Coronary artery (tissue), 2 donors: Measurements from ENCODE around the gene BICC1.
A peak's percentile ranks its signal among the peaks of the same experiment; 100 is the strongest.

ENCODE experiments used
- DNase-seq: peaks from one replicate; pipeline ENCODE4 v3.0.0-alpha.2; 2017; ENCODE audit warnings: low spot score
- H3K27ac ChIP-seq, 2 donors: fragments of 200-600 bp; sonication (generic); one replicate each; pipeline ENCODE4 v1.5.1; 2016 to 2019
- H3K4me3 ChIP-seq: fragments of 200-600 bp; sonication (generic); 2 replicates; pipeline ENCODE4 v1.5.1; 2016; ENCODE audit warnings: mild to moderate bottlenecking, moderate library complexity
- TF ChIP-seq, protein P1 (sequence below): fragments of 200-600 bp; sonication (generic); IDR thresholded peaks from one replicate; pipeline ENCODE4 v1.5.1; 2019; ENCODE audit warnings: antibody characterized with exemption

Gene BICC1

DNA sequence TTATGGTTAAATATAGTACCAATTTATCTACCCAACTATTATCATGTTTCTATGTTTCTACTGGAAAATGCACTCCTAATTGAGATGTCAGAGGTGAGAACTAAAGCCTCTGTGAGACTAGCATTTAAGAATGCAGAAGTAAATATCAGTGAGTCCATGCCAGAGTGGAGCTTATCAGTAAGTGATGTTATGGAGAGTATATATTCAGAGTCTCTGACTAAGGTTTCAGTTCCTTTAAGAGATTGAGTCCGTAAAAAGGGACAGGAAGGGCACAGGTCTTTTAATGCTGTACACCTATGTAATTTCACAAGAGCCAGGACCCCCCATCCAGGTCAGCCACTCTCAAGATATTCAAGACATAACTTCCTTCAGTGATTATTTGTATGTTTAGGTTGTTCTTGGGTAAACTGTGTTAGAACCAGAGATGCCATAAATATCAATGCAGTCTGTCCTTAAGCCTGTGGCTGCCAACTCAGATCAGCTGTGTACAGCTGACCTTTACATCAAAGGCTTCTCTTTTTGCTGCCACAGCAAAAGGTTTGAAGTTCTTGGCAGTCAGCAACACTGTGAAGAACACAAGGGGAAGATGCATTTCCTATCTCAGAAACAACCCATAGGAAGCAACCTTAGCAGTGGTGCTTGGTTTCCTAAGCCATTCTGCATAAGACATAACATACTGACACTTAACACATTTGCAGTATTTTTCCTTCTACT lies 244.8 kb downstream of the BICC1 start:
- no peak for DNase-seq
- Histone ChIP-seq H3K4me3 (no peak overlapping the region), H3K27ac (peak overlapping the region in 1 of 2 donors; percentile 17)
- TF ChIP-seq, protein P1, sequence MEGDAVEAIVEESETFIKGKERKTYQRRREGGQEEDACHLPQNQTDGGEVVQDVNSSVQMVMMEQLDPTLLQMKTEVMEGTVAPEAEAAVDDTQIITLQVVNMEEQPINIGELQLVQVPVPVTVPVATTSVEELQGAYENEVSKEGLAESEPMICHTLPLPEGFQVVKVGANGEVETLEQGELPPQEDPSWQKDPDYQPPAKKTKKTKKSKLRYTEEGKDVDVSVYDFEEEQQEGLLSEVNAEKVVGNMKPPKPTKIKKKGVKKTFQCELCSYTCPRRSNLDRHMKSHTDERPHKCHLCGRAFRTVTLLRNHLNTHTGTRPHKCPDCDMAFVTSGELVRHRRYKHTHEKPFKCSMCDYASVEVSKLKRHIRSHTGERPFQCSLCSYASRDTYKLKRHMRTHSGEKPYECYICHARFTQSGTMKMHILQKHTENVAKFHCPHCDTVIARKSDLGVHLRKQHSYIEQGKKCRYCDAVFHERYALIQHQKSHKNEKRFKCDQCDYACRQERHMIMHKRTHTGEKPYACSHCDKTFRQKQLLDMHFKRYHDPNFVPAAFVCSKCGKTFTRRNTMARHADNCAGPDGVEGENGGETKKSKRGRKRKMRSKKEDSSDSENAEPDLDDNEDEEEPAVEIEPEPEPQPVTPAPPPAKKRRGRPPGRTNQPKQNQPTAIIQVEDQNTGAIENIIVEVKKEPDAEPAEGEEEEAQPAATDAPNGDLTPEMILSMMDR = no peak

DNA sequence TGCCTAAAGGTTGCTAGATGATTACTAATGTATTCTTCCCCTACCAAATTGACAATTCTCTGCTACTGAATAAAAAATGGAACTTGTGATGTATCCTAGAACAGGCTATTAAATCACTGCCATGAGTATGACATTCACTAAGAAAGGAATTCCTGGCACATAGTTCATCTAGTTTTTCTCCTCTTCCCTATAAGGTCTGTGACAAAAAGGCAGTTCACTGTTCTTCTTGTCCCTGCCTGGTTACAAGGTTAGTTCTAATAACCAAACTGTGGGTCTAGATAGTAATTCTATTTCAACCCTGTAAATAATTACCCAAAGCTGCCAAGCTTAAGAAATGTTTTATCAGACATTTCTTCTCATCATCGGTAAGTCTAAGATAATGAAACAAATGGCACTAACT lies 245.6 kb downstream of the BICC1 start:
- TF ChIP-seq, protein P1 = no peak
- DNase-seq = no peak
- Histone ChIP-seq H3K27ac (peak overlapping the region in 1 of 2 donors; percentile 32), H3K4me3 (no peak overlapping the region)

DNA sequence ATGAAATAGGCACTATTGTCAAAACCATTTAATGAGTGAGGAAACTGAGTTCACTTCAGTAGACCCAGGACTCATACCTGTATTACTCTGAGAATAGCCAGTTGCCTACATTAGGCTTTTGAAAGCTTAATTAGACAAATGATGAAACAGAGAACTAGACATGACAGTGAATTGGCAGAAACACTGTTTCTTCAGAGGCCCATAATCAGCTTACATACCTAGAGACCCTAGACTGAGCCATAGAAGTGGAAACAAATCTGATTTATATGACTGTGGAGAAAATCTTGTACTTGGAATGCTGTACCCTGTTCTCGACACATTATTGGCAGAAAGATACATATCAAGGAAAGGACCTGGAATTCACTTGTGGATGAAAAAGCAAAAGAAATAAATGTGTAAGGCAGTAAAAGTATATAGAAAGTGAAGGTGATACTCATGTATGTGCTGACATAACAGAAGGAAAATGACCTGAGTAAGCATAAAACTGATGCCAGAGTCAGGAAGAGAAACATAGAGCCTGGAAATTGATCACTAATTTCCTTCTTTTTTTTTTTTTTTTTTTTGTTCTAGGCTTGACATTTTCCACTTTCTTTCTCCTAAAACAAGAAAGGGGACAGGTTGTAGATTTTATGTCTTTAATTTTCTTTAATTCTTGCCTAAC lies 251.5 kb downstream of the BICC1 start:
- no peak for DNase-seq
- Histone ChIP-seq H3K27ac (no peak overlapping the region), H3K4me3 (no peak overlapping the region)
- TF ChIP-seq, protein P1 = no peak

DNA sequence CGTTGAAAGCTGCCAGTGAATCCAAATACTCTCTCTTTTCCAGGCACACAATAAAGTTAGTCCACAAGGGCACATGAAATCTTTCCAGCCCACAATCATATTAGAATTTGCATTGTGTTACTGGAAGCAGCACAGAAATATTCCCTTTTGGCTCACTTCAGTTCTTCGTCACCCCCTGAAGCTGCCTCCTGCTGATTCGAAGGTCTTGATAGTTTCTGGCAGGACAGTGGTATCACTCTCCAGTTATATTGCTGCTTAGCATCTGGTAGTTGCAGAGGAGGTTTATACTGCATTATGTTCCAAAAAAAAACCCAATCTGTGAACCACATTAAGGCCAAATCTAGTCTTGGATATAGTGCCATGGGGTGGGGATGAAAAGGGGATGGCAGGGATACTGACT lies 253.2 kb downstream of the BICC1 start:
- no peak overlapping the region for H3K27ac ChIP-seq
- H3K4me3 ChIP-seq = no peak overlapping the region
- DNase-seq = no peak
- TF ChIP-seq, protein P1 = no peak

DNA sequence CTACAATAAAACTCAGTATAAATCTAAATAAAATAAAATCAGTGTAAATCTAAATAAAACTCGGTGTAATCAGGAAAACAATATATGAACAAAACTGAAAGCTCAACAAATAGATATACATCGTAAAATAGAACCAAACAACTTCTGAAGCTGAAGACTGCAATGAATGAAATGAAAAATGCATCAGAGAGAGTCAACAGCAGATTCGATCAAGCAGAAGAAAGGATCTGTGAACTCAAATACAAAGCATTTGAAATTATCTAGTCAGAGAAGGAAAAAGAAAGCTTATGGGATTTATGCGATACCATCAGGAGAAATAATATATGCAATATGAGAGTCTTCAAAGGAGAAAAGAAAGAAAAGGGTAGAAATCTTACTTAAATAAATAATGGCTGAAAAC lies 255.0 kb downstream of the BICC1 start:
- Histone ChIP-seq H3K27ac (no peak overlapping the region), H3K4me3 (no peak overlapping the region)
- TF ChIP-seq, protein P1 = no peak
- DNase-seq = no peak

DNA sequence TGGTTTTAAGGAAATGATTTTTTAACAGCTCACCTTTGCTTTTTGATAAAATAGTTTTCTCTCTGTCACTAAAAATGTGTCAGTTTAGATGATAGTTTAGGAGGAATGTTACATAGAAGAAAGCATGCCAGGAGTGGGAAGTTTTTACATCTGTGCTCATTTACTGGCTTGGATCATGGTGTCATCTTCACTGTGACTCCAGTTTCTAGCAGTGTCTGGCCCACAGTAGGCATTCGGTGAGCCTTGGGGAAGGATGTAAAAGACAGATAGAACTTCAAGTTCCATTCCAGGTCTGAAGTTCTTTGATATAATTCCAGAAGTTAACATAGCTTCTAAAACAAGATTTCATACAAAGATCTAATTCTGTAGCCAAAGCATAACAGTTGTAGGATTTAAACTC lies 259.2 kb downstream of the BICC1 start:
- H3K27ac ChIP-seq = peak overlapping the region in 1 of 2 donors; percentile 26
- DNase-seq = no peak
- TF ChIP-seq, protein P1 = no peak
- H3K4me3 ChIP-seq = no peak overlapping the region

DNA sequence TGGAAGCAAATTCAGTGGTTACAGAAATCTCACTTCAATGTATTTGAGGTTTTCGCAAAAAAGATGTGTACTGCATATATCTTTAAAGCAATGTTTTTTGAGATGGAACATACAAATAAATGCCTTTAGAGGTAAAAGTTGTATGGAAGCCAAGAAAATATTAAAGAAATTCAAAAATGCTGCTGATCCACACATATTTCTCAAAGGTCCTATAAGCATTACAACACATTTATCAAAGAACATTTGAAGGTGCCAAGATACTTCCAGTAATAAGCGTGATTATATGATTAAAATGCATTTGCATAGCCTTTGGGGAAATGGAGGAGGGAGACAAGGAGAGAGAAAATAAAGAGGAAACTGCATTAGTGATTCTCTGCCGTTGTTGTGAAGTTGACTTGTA lies 260.1 kb downstream of the BICC1 start:
- Histone ChIP-seq H3K4me3 (no peak overlapping the region), H3K27ac (no peak overlapping the region)
- TF ChIP-seq, protein P1 = no peak
- no peak for DNase-seq
